PC-3 (cell line): Measurements from ENCODE around the gene VSTM2L. TPM values are rescaled to one million over a fixed set of nuclear protein-coding genes. Genes with fewer than 3 reads are reported as not detected.

ENCODE experiments used
- ATAC-seq: fragments of 200-7000 bp; cut with Tn5 transposase; 2 replicates; pipeline ENCODE4 v1.9.1; 2020; ENCODE audit warnings: mild to moderate bottlenecking, moderate library complexity
- BruUV-seq: library from RNA; stranded (reverse); fragments of 400-500 nt; replicated peaks from 2 replicates; lab custom pipeline; 2021; lab: Mats Ljungman, UMichigan
- CTCF ChIA-PET: fragments of 300-600 bp; sonication (Branson Sonifier 250); formaldehyde crosslinking; loops from one replicate; lab custom pipeline; 2022; ENCODE audit warnings: antibody characterized with exemption; lab: Charles Lee
- POLR2A ChIA-PET: fragments of 300-600 bp; sonication (Branson Sonifier 250); formaldehyde crosslinking; loops from one replicate; lab custom pipeline; 2022; ENCODE audit warnings: antibody characterized with exemption; ENCODE audit not compliant: unreplicated experiment; lab: Charles Lee
- DNase-seq: peaks from one replicate; pipeline ENCODE4 v3.0.0-alpha.2; 2015
- H2AFZ ChIP-seq: fragments of 300-600 bp; sonication (generic); 2 replicates; pipeline ENCODE4 v1.6.0; 2016; ENCODE audit warnings: antibody characterized with exemption, low read length
- H3F3A ChIP-seq: fragments of 300-600 bp; sonication (generic); one replicate; pipeline ENCODE4 v1.6.0; 2017; ENCODE audit warnings: antibody characterized with exemption, low read length, control low read depth, mild to moderate bottlenecking; ENCODE audit not compliant: unreplicated experiment
- H3K27ac ChIP-seq: fragments of 300-600 bp; sonication (generic); 2 replicates; pipeline ENCODE4 v1.5.1; 2016; ENCODE audit warnings: mild to moderate bottlenecking, low read length
- H3K27me3 ChIP-seq: fragments of 300-600 bp; sonication (generic); 2 replicates; pipeline ENCODE4 v1.6.1; 2016; ENCODE audit warnings: low read length, mixed read lengths
- H3K36me3 ChIP-seq: fragments of 300-600 bp; sonication (generic); 2 replicates; pipeline ENCODE4 v1.6.1; 2016; ENCODE audit warnings: low read depth, mixed run types, low read length, mixed read lengths
- H3K4me1 ChIP-seq: fragments of 300-600 bp; sonication (generic); 2 replicates; pipeline ENCODE4 v1.5.1; 2016; ENCODE audit warnings: low read length; ENCODE audit not compliant: insufficient read depth
- H3K4me2 ChIP-seq: fragments of 300-600 bp; sonication (generic); 2 replicates; pipeline ENCODE4 v1.6.0; 2016; ENCODE audit warnings: low read length
- H3K4me3 ChIP-seq: fragments of 300-600 bp; sonication (generic); 2 replicates; pipeline ENCODE4 v1.5.1; 2016; ENCODE audit warnings: mild to moderate bottlenecking, low read length, mixed read lengths
- H3K79me2 ChIP-seq: fragments of 300-600 bp; sonication (generic); 2 replicates; pipeline ENCODE4 v1.6.1; 2017; ENCODE audit warnings: low read length, mixed read lengths
- H3K9ac ChIP-seq: fragments of 300-600 bp; sonication (generic); 2 replicates; pipeline ENCODE4 v1.6.0; 2016; ENCODE audit warnings: mild to moderate bottlenecking, low read length
- H3K9me2 ChIP-seq: fragments of 300-600 bp; sonication (generic); replicated peaks from 2 replicates; pipeline ENCODE4 v1.6.1; 2016; ENCODE audit warnings: mixed run types, low read length, mixed read lengths
- H3K9me3 ChIP-seq: fragments of 300-600 bp; sonication (generic); 2 replicates; pipeline ENCODE4 v1.6.1; 2016; ENCODE audit warnings: low read length, mixed read lengths
- H4K20me1 ChIP-seq: fragments of 300-600 bp; sonication (generic); 2 replicates; pipeline ENCODE4 v1.6.1; 2016; ENCODE audit warnings: low read length, mixed read lengths
- EZH2 ChIP-seq: fragments of 300-600 bp; sonication (generic); IDR thresholded peaks from one replicate; pipeline ENCODE4 v1.6.1; 2017; ENCODE audit warnings: antibody characterized with exemption, mild to moderate bottlenecking, low read length; ENCODE audit not compliant: unreplicated experiment
- EZH2phosphoT487 ChIP-seq: fragments of 300-600 bp; sonication (generic); IDR thresholded peaks from 2 replicates; pipeline ENCODE4 v1.6.1; 2018; ENCODE audit warnings: mild to moderate bottlenecking, antibody characterized with exemption, low read length, borderline replicate concordance
- intact Hi-C: fragments of 100-400 bp; cut with micrococcal nuclease; formaldehyde crosslinking; loops from 2 replicates; pipeline ENCODE4 v1.9.0; 2023
- total RNA-seq: library from RNA; depleted of rRNA; stranded (reverse); fragments of >200 nt; gene quantifications from 2 replicates; pipeline ENCODE4 v1.2.3, GENCODE V29; 2014
- TF ChIP-seq, protein P1 (sequence below): fragments of 300-600 bp; sonication (generic); conservative IDR thresholded peaks from 2 replicates; pipeline ENCODE4 v1.5.1; 2017; ENCODE audit warnings: antibody characterized with exemption, low read depth, mild to moderate bottlenecking, low read length

VSTM2L gene
- total RNA-seq, 1 experiment from 2014 or later: 45.8 TPM

- intact Hi-C loops: no loop called here
- CTCF ChIA-PET: no interaction called here
- Histone ChIP-seq H3K4me1 (peaks cover 23% of the 10 kb centered on the region), H3K27ac (no peak overlapping the region), H2AFZ (no peak overlapping the region), H3K36me3 (peaks cover 14% of the 10 kb centered on the region; the same call in 1 of the 2 replicates), H3K79me2 (no peaks in the 10 kb centered on the region), H3K9ac (no peak overlapping the region), H3K9me2 (no peaks in the 10 kb centered on the region), H3K4me2 (no peak overlapping the region), H3K27me3 (no peaks in the 10 kb centered on the region), H3K9me3 (no peaks in the 10 kb centered on the region), H3K4me3 (no peak overlapping the region), H4K20me1 (no peaks in the 10 kb centered on the region), H3F3A (no peaks in the 10 kb centered on the region)
- ATAC-seq (no peak), DNase-seq (no peak)
- no TSS peak for BruUV-seq
- POLR2A ChIA-PET: no interaction called here
- TF ChIP-seq, protein P1, sequence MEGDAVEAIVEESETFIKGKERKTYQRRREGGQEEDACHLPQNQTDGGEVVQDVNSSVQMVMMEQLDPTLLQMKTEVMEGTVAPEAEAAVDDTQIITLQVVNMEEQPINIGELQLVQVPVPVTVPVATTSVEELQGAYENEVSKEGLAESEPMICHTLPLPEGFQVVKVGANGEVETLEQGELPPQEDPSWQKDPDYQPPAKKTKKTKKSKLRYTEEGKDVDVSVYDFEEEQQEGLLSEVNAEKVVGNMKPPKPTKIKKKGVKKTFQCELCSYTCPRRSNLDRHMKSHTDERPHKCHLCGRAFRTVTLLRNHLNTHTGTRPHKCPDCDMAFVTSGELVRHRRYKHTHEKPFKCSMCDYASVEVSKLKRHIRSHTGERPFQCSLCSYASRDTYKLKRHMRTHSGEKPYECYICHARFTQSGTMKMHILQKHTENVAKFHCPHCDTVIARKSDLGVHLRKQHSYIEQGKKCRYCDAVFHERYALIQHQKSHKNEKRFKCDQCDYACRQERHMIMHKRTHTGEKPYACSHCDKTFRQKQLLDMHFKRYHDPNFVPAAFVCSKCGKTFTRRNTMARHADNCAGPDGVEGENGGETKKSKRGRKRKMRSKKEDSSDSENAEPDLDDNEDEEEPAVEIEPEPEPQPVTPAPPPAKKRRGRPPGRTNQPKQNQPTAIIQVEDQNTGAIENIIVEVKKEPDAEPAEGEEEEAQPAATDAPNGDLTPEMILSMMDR: no peak
- TF ChIP-seq EZH2: no peak
- TF ChIP-seq EZH2phosphoT487: no peak
Measured at GRCh38 chr20:37983286-37983685, 80.4 kb downstream of the VSTM2L start.

DNA sequence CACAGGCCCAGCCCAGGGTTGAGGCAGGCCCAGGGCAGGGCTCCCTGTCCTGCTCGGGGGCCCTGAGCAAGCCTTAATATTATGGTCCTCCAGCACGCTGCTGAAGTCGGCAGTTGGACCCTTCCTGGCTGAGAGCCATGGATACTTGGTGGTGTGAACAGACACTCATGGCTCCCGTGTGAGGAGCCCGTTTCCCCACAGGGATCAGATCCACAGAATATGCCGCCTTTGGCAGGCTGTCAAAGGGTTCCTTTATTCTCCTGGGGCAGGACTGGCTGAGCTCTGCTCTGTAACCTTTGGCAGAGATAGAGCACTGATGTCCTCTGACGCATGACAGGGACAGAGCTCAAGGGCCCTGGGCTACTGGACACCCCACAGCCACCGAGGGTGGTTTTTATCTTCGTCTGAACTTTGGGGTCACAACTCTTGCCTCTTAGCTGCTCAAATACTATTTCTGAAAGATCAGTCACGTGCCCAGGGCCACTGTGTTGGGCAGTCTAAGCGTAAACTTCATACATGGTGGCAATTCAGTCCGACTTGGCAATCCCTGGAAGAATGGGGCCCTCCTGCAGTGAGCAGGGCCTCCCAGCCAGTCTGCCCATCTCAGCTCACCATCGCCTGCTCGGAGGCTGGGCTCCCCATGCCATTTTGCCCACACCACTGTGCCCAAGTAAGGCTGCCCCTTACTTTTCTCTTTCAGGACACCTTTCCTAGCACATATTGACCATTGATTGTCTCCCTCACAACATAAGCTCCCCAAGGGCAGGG is 81.3 kb downstream of the VSTM2L start:
- H3K9ac ChIP-seq: no peak overlapping the region
- H3K4me2 ChIP-seq: no peak overlapping the region
- ATAC-seq (no peak), DNase-seq (no peak)
- H3F3A ChIP-seq: no peaks in the 10 kb centered on the region
- no TSS peak for BruUV-seq
- peaks cover 31% of the 10 kb centered on the region for H3K4me1 ChIP-seq
- H3K9me2 ChIP-seq: no peaks in the 10 kb centered on the region
- ChIA-PET POLR2A (no interaction called here), CTCF (interaction anchor here (0.5 kb wide), 1 partner anchor 9 kb away, joined by 7 read pairs; no protein-coding TSS in a partner anchor)
- no peak overlapping the region for H3K27ac ChIP-seq
- H2AFZ ChIP-seq: no peak overlapping the region
- H4K20me1 ChIP-seq: no peaks in the 10 kb centered on the region
- H3K27me3 ChIP-seq: no peaks in the 10 kb centered on the region
- no peak overlapping the region for H3K4me3 ChIP-seq
- H3K9me3 ChIP-seq: no peaks in the 10 kb centered on the region
- TF ChIP-seq, protein P1: no peak
- TF ChIP-seq EZH2phosphoT487 (no peak), EZH2 (no peak)
- H3K79me2 ChIP-seq: no peaks in the 10 kb centered on the region
- intact Hi-C loops: no loop called here
- H3K36me3 ChIP-seq: peaks cover 17% of the 10 kb centered on the region; the same call in 1 of the 2 replicates
